H9 (cell line): ENCODE measurements around the gene DAGLB. TPM values are rescaled to one million over a fixed set of nuclear protein-coding genes. Genes with fewer than 3 reads are reported as not detected.

ENCODE experiments used
- DNase-seq: peaks from one replicate; pipeline ENCODE4 v3.0.0-alpha.2; 2017
- H2AFZ ChIP-seq: one replicate; pipeline ENCODE4 v1.6.1; 2013; ENCODE audit warnings: mild to moderate bottlenecking, low read length, control low read depth, moderate library complexity
- H2AK5ac ChIP-seq: 2 replicates; pipeline ENCODE4 v1.6.1; 2013; ENCODE audit warnings: low read length, control low read depth, mixed read lengths; ENCODE audit not compliant: insufficient read length
- H2BK120ac ChIP-seq: one replicate; pipeline ENCODE4 v1.6.1; 2013; ENCODE audit warnings: low read depth, mild to moderate bottlenecking, low read length, control low read depth, inconsistent platforms; ENCODE audit not compliant: poor library complexity, severe bottlenecking
- H2BK12ac ChIP-seq: 2 replicates; pipeline ENCODE4 v1.6.1; 2013; ENCODE audit warnings: low read length, control low read depth, mixed read lengths, low read depth; ENCODE audit not compliant: insufficient read length
- H2BK15ac ChIP-seq: 2 replicates; pipeline ENCODE4 v1.6.1; 2013; ENCODE audit warnings: low read depth, low read length, control low read depth
- H2BK20ac ChIP-seq: one replicate; pipeline ENCODE4 v1.6.1; 2013; ENCODE audit warnings: low read depth, mild to moderate bottlenecking, low read length, control low read depth, inconsistent platforms; ENCODE audit not compliant: poor library complexity, severe bottlenecking
- H2BK5ac ChIP-seq: 2 replicates; pipeline ENCODE4 v1.6.1; 2013; ENCODE audit warnings: low read length, control low read depth, mixed read lengths; ENCODE audit not compliant: insufficient read length
- H3K14ac ChIP-seq: 2 replicates; pipeline ENCODE4 v1.6.1; 2013; ENCODE audit warnings: low read length, control low read depth; ENCODE audit not compliant: insufficient read depth
- H3K18ac ChIP-seq: 2 replicates; pipeline ENCODE4 v1.6.1; 2013; ENCODE audit warnings: low read depth, mild to moderate bottlenecking, mixed read lengths, low read length, control low read depth; ENCODE audit not compliant: insufficient read length
- H3K23ac ChIP-seq: 2 replicates; pipeline ENCODE4 v1.6.1; 2013; ENCODE audit warnings: low read length, control low read depth, mixed read lengths, low read depth; ENCODE audit not compliant: insufficient read length
- H3K23me2 ChIP-seq: 2 replicates; pipeline ENCODE4 v1.6.1; 2013; ENCODE audit warnings: low read depth, mild to moderate bottlenecking, mixed read lengths, low read length, control low read depth; ENCODE audit not compliant: insufficient read length, poor library complexity, severe bottlenecking
- H3K27ac ChIP-seq: 2 replicates; pipeline ENCODE4 v1.5.1; 2013; ENCODE audit warnings: low read length, control low read depth, mixed read lengths, low read depth; ENCODE audit not compliant: insufficient read length
- H3K27me3 ChIP-seq: 2 replicates; pipeline ENCODE4 v1.6.1; 2013; ENCODE audit warnings: low read length, control low read depth, inconsistent platforms; ENCODE audit not compliant: insufficient read depth
- H3K4ac ChIP-seq: 2 replicates; pipeline ENCODE4 v1.6.1; 2013; ENCODE audit warnings: low read depth, mild to moderate bottlenecking, control low read depth, inconsistent platforms, low read length, moderate library complexity
- H3K4me1 ChIP-seq: 2 replicates; pipeline ENCODE4 v1.6.1; 2013; ENCODE audit warnings: low read length, control low read depth, inconsistent platforms; ENCODE audit not compliant: insufficient read depth
- H3K4me2 ChIP-seq: 2 replicates; pipeline ENCODE4 v1.6.1; 2013; ENCODE audit warnings: low read length, control low read depth, mixed read lengths; ENCODE audit not compliant: insufficient read length, insufficient read depth
- H3K56ac ChIP-seq: 2 replicates; pipeline ENCODE4 v1.6.1; 2013; ENCODE audit warnings: low read depth, mild to moderate bottlenecking, mixed read lengths, low read length, control low read depth; ENCODE audit not compliant: insufficient read length
- H3K79me1 ChIP-seq: 2 replicates; pipeline ENCODE4 v1.6.1; 2013; ENCODE audit warnings: low read depth, mild to moderate bottlenecking, moderate library complexity, low read length, control low read depth, inconsistent platforms; ENCODE audit not compliant: insufficient read depth, poor library complexity, severe bottlenecking
- H3K79me2 ChIP-seq: 2 replicates; pipeline ENCODE4 v1.6.1; 2013; ENCODE audit warnings: low read length, control low read depth, inconsistent platforms; ENCODE audit not compliant: insufficient read depth
- H3K9ac ChIP-seq: 2 replicates; pipeline ENCODE4 v1.6.1; 2013; ENCODE audit warnings: low read length, control low read depth, mixed read lengths; ENCODE audit not compliant: insufficient read length; ENCODE audit errors: extremely low read depth
- H3K9me3 ChIP-seq: one replicate; pipeline ENCODE4 v1.6.1; 2013; ENCODE audit warnings: low read depth, low read length, inconsistent platforms; ENCODE audit not compliant: control insufficient read depth
- H3T11ph ChIP-seq: one replicate; pipeline ENCODE4 v1.6.1; 2013; ENCODE audit warnings: mild to moderate bottlenecking, low read length, control low read depth, inconsistent platforms
- H4K20me1 ChIP-seq: one replicate; pipeline ENCODE4 v1.6.1; 2013; ENCODE audit not compliant: control insufficient read depth, insufficient read length, insufficient read depth
- H4K5ac ChIP-seq: 2 replicates; pipeline ENCODE4 v1.6.1; 2013; ENCODE audit warnings: low read depth, mild to moderate bottlenecking, mixed read lengths, low read length, control low read depth; ENCODE audit not compliant: insufficient read length
- H4K8ac ChIP-seq: replicated peaks from 2 replicates; pipeline ENCODE4 v1.6.1; 2013; ENCODE audit warnings: low read length, control low read depth, mixed read lengths, low read depth; ENCODE audit not compliant: insufficient read length
- H4K91ac ChIP-seq: 2 replicates; pipeline ENCODE4 v1.6.1; 2013; ENCODE audit warnings: low read depth, mild to moderate bottlenecking, moderate library complexity, mixed read lengths, low read length, control low read depth; ENCODE audit not compliant: insufficient read length
- H3K27ac Mint-ChIP-seq, 3 experiments: 2 replicates in 2 of 3; 3 replicates in 1 of 3; pipeline ENCODE4 v1.8.0; 2020 to 2021; ENCODE audit warnings: mixed read lengths in 3 of 3, mild to moderate bottlenecking in 1 of 3, moderate library complexity in 1 of 3
- H3K27me3 Mint-ChIP-seq: 2 replicates; pipeline ENCODE4 v1.8.0; 2021; ENCODE audit warnings: low read depth, mild to moderate bottlenecking, moderate library complexity, mixed read lengths
- H3K36me3 Mint-ChIP-seq, 3 experiments: 2 replicates in 2 of 3; 3 replicates in 1 of 3; pipeline ENCODE4 v1.8.0; 2020 to 2021; ENCODE audit warnings: low read depth in 3 of 3, mixed read lengths in 3 of 3; ENCODE audit not compliant: insufficient read depth in 1 of 3
- H3K4me1 Mint-ChIP-seq, 2 experiments: 2 replicates each; pipeline ENCODE4 v1.8.0; 2020; ENCODE audit warnings: mixed read lengths in 2 of 2
- H3K4me3 Mint-ChIP-seq, 2 experiments: 2 replicates in 1 of 2; 3 replicates in 1 of 2; pipeline ENCODE4 v1.8.0; 2020 to 2021; ENCODE audit warnings: mild to moderate bottlenecking in 2 of 2, mixed read lengths in 2 of 2, moderate library complexity in 1 of 2
- H3K9me3 Mint-ChIP-seq, 2 experiments: 2 replicates in 1 of 2; 3 replicates in 1 of 2; pipeline ENCODE4 v1.8.0; 2020; ENCODE audit warnings: mild to moderate bottlenecking in 2 of 2, mixed read lengths in 2 of 2, moderate library complexity in 1 of 2
- CTCF ChIP-seq: fragments of 200-600 bp; sonication (generic); conservative IDR thresholded peaks from 3 replicates; pipeline ENCODE4 v1.8.0; 2021; ENCODE audit warnings: antibody characterized with exemption, mild to moderate bottlenecking
- WGBS: extraction: QIAGEN DNeasy Blood & Tissue Kit; methylation state at CpG from one replicate; pipeline ENCODE4 v1.1.7; 2013; ENCODE audit warnings: missing lambda C conversion rate, low lambda C conversion rate, mixed read lengths; ENCODE audit not compliant: insufficient read length; ENCODE audit errors: extremely low coverage; 5-methylcytosine and 5-hydroxymethylcytosine counted together
- total RNA-seq: library from RNA; stranded (reverse); gene quantifications from 2 replicates; pipeline ENCODE4 v1.2.1, GENCODE V29; 2021

DAGLB gene
- total RNA-seq, 1 experiment from 2014 or later, result 46.4 TPM

- no CpG with 5 or more reads among the region's 12 CpGs for WGBS
- peaks cover 2 to 6% of the 10 kb centered on the region in 2 experiments; a peak in 3 of 4 replicates for H3K4me1 Mint-ChIP-seq
- no peak overlapping the region for H2BK5ac ChIP-seq
Observed at GRCh38 chr7:6430974-6431373, 16.8 kb downstream of the DAGLB start.

More at GRCh38 chr7:6430974-6431373, 16.8 kb downstream of the DAGLB start:
- H3K27ac Mint-ChIP-seq, result peak overlapping the region; percentile 19 to 76 (median 52); a peak in 3 of 7 replicates
- H3K9me3 ChIP-seq, result no peaks in the 10 kb centered on the region
- H3K4me2 ChIP-seq, result no peak overlapping the region
- H2AFZ ChIP-seq, result no peak overlapping the region
- H3T11ph ChIP-seq, result no peak overlapping the region
- no peaks in the 10 kb centered on the region for H3K27me3 Mint-ChIP-seq
- no peak overlapping the region for H3K18ac ChIP-seq
- H3K9me3 Mint-ChIP-seq, result no peaks in the 10 kb centered on the region
- no peak overlapping the region for H4K5ac ChIP-seq
- H4K91ac ChIP-seq, result no peak overlapping the region
- H2BK12ac ChIP-seq, result no peak overlapping the region
- H3K36me3 Mint-ChIP-seq, result peaks cover 42 to 84% (median 59%) of the 10 kb centered on the region in 3 experiments
- no peak overlapping the region for H3K14ac ChIP-seq
- no peak for TF ChIP-seq CTCF
- no peak overlapping the region for H3K23ac ChIP-seq
- H3K4ac ChIP-seq, result no peak overlapping the region
- H3K27ac ChIP-seq, result no peak overlapping the region
- no peak overlapping the region for H2AK5ac ChIP-seq
- H3K79me1 ChIP-seq, result peaks cover 9% of the 10 kb centered on the region
- no peaks in the 10 kb centered on the region for H4K20me1 ChIP-seq
- peaks cover 4% of the 10 kb centered on the region for H3K79me2 ChIP-seq
- no peak overlapping the region for H3K4me3 Mint-ChIP-seq
- no peak overlapping the region for H2BK15ac ChIP-seq
- H2BK20ac ChIP-seq, result no peak overlapping the region
- H3K4me1 ChIP-seq, result no peaks in the 10 kb centered on the region
- DNase-seq, result no peak
- no peak overlapping the region for H3K9ac ChIP-seq
- no peak overlapping the region for H4K8ac ChIP-seq
- H3K23me2 ChIP-seq, result no peaks in the 10 kb centered on the region
- H3K56ac ChIP-seq, result no peak overlapping the region
- no peaks in the 10 kb centered on the region for H3K27me3 ChIP-seq
- H2BK120ac ChIP-seq, result no peak overlapping the region
